Keratinocyte (primary cell): ENCODE measurements around the gene PLXNA2. TPM values are rescaled to one million over a fixed set of nuclear protein-coding genes. Genes with fewer than 3 reads are reported as not detected.

Source experiments
- DNase-seq: peaks from one replicate; pipeline ENCODE4 v3.0.0-alpha.2; 2011; ENCODE audit warnings: low read depth, missing footprints, low spot score
- FAIRE-seq: peaks from 2 replicates; lab custom pipeline; 2011; peaks lifted over from hg19 to GRCh38; lab: Jason Lieb, UNC
- H2AFZ ChIP-seq: 2 replicates; pipeline ENCODE4 v1.6.0; 2012; ENCODE audit warnings: low read length, control low read depth, inconsistent platforms; ENCODE audit not compliant: control insufficient read depth
- H3K27ac ChIP-seq: 2 replicates; pipeline ENCODE4 v1.5.1; 2011; ENCODE audit warnings: low read length; ENCODE audit not compliant: control insufficient read depth, insufficient read depth
- H3K27me3 ChIP-seq: 3 replicates; pipeline ENCODE4 v1.6.0; 2011; ENCODE audit warnings: low read length; ENCODE audit not compliant: control insufficient read depth, insufficient read depth; ENCODE audit errors: extremely low read depth
- H3K36me3 ChIP-seq, 2 experiments: 2 replicates in 1 of 2; 3 replicates in 1 of 2; pipeline ENCODE4 v1.5.1; 2011; ENCODE audit warnings: low read length in 2 of 2, mild to moderate bottlenecking in 1 of 2; ENCODE audit not compliant: control insufficient read depth in 2 of 2, insufficient read depth in 2 of 2; ENCODE audit errors: extremely low read depth in 1 of 2
- H3K4me1 ChIP-seq: 3 replicates; pipeline ENCODE4 v1.5.1; 2011; ENCODE audit warnings: low read length; ENCODE audit not compliant: control insufficient read depth, insufficient read depth; ENCODE audit errors: extremely low read depth
- H3K4me2 ChIP-seq: 3 replicates; pipeline ENCODE4 v1.6.0; 2011; ENCODE audit warnings: low read depth, low read length; ENCODE audit not compliant: control insufficient read depth, insufficient read depth; ENCODE audit errors: extremely low read depth
- H3K4me3 ChIP-seq, 3 experiments: fragments of 200-600 bp in 1 of 3; sonication (generic) in 1 of 3; 2 replicates in 2 of 3; 3 replicates in 1 of 3; pipeline ENCODE4 v1.5.1; 2011 to 2016; ENCODE audit warnings: low read length in 3 of 3, mild to moderate bottlenecking in 3 of 3, control low read depth in 2 of 3, inconsistent platforms in 1 of 3, low read depth in 1 of 3, mixed read lengths in 1 of 3, mixed run types in 1 of 3, moderate library complexity in 1 of 3; ENCODE audit not compliant: control insufficient read depth in 2 of 3, insufficient read depth in 2 of 3; ENCODE audit errors: extremely low read depth in 1 of 3
- H3K79me2 ChIP-seq: 2 replicates; pipeline ENCODE4 v1.6.0; 2012; ENCODE audit warnings: low read length; ENCODE audit not compliant: control insufficient read depth, insufficient read depth
- H3K9ac ChIP-seq: 3 replicates; pipeline ENCODE4 v1.6.0; 2011; ENCODE audit warnings: low read length; ENCODE audit not compliant: control insufficient read depth, insufficient read depth; ENCODE audit errors: extremely low read depth
- H3K9me1 ChIP-seq: 3 replicates; pipeline ENCODE4 v1.6.0; 2011; ENCODE audit warnings: low read length; ENCODE audit not compliant: control insufficient read depth, insufficient read depth; ENCODE audit errors: extremely low read depth
- H3K9me3 ChIP-seq: 2 replicates; pipeline ENCODE4 v1.5.1; 2012; ENCODE audit warnings: low read depth, low read length; ENCODE audit not compliant: control insufficient read depth
- H4K20me1 ChIP-seq: 3 replicates; pipeline ENCODE4 v1.6.0; 2011; ENCODE audit warnings: low read length; ENCODE audit not compliant: control insufficient read depth, insufficient read depth; ENCODE audit errors: extremely low read depth
- EZH2 ChIP-seq: IDR thresholded peaks from one replicate; pipeline ENCODE4 v1.6.1; 2012; ENCODE audit warnings: inconsistent platforms, mild to moderate bottlenecking, low read length, moderate library complexity
- dilution Hi-C: fragments of 300-500 bp; cut with MboI; formaldehyde crosslinking; loops from one replicate; pipeline ENCODE4 v1.7.0; 2020; ENCODE audit warnings: low sequenced_read_pairs; ENCODE audit not compliant: extremely low pct_ligation_motif_present
- polyA plus RNA-seq, 5 experiments: library from polyadenylated mRNA; depleted of rRNA in 3 of 5; stranded (reverse) in 3 of 5; stranded (forward) in 1 of 5; unstranded in 1 of 5; fragments of >200 nt; gene quantifications; 1 replicate in 1 of 5; 2 replicates in 3 of 5; 3 replicates in 1 of 5; pipeline versions ENCODE4 v1.2.1 to v1.2.3, GENCODE V29; 2011 to 2012; ENCODE audit warnings: missing spikeins in 2 of 5, low read depth in 1 of 5, low replicate concordance in 1 of 5
- TF ChIP-seq, protein P1 (sequence below), 3 experiments: IDR thresholded peaks in 1 of 3; conservative IDR thresholded peaks in 1 of 3; optimal IDR thresholded peaks in 1 of 3; 2 replicates in 2 of 3; 3 replicates in 1 of 3; pipeline versions ENCODE3 to v1.5.1; 2011; ENCODE audit warnings: low read length in 3 of 3, mild to moderate bottlenecking in 3 of 3, moderate library complexity in 2 of 3, control low read depth in 1 of 3, inconsistent platforms in 1 of 3; ENCODE audit not compliant: insufficient read depth in 2 of 3; ENCODE audit errors: extremely low read depth in 1 of 3

The PLXNA2 gene
- polyA plus RNA-seq, 1 donor (not counting 4 experiments of a cell fraction or from before 2014, with no cell fraction given): 6.7 TPM

DNA sequence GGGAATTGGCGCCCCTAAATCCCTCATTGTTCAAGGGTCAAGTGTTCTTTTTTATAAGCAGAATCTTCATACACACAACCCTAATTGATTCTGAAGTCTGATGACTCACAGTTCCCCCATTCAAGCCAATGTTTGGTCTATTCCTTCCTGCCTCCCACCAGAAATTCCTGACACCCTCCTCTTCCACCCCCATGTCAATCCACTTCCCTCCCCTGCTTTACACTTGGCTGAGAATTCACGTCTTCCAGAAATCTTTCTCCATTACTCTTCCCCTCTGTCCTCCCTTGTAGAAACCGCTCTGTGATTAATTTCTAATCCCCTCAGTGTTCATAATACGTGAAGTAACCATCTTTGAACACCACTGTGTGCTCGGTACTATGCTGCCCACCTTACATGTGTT lies 257.0 kb downstream of the PLXNA2 start:
- H3K9me1 ChIP-seq: no peaks in the 10 kb centered on the region
- DNase-seq: no peak
- no peak overlapping the region for H3K4me3 ChIP-seq
- dilution Hi-C loops: no loop called here
- no peaks in the 10 kb centered on the region for H3K36me3 ChIP-seq
- H3K9ac ChIP-seq: no peak overlapping the region
- H3K79me2 ChIP-seq: no peaks in the 10 kb centered on the region
- no peak overlapping the region for H3K4me2 ChIP-seq
- no peak overlapping the region for H3K27ac ChIP-seq
- H2AFZ ChIP-seq: no peak overlapping the region
- no peaks in the 10 kb centered on the region for H4K20me1 ChIP-seq
- H3K9me3 ChIP-seq: no peaks in the 10 kb centered on the region
- H3K4me1 ChIP-seq: no peaks in the 10 kb centered on the region
- H3K27me3 ChIP-seq: peaks cover 24% of the 10 kb centered on the region
- TF ChIP-seq EZH2: no peak
- TF ChIP-seq, protein P1, sequence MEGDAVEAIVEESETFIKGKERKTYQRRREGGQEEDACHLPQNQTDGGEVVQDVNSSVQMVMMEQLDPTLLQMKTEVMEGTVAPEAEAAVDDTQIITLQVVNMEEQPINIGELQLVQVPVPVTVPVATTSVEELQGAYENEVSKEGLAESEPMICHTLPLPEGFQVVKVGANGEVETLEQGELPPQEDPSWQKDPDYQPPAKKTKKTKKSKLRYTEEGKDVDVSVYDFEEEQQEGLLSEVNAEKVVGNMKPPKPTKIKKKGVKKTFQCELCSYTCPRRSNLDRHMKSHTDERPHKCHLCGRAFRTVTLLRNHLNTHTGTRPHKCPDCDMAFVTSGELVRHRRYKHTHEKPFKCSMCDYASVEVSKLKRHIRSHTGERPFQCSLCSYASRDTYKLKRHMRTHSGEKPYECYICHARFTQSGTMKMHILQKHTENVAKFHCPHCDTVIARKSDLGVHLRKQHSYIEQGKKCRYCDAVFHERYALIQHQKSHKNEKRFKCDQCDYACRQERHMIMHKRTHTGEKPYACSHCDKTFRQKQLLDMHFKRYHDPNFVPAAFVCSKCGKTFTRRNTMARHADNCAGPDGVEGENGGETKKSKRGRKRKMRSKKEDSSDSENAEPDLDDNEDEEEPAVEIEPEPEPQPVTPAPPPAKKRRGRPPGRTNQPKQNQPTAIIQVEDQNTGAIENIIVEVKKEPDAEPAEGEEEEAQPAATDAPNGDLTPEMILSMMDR (optimal IDR thresholded peaks at IDR 0.05 in 1 of 3, IDR thresholded peaks at IDR 0.05 in 1 of 3, conservative IDR thresholded peaks at IDR 0.05 in 1 of 3; ENCODE audit: extremely low read depth in 1 of 3, insufficient read depth in 2 of 3, low read length in 3 of 3): no peak
- FAIRE-seq: no peak

GRCh38 chr1:207985996-207986395 lies 258.2 kb downstream of the PLXNA2 start:
- no peaks in the 10 kb centered on the region for H4K20me1 ChIP-seq
- no peak for TF ChIP-seq EZH2
- TF ChIP-seq, protein P1 (optimal IDR thresholded peaks at IDR 0.05 in 1 of 3, IDR thresholded peaks at IDR 0.05 in 1 of 3, conservative IDR thresholded peaks at IDR 0.05 in 1 of 3; ENCODE audit: extremely low read depth in 1 of 3, insufficient read depth in 2 of 3, low read length in 3 of 3): no peak
- dilution Hi-C loops: no loop called here
- no peak overlapping the region for H3K4me2 ChIP-seq
- H3K9me3 ChIP-seq: no peaks in the 10 kb centered on the region
- FAIRE-seq (no peak), DNase-seq (no peak)
- no peaks in the 10 kb centered on the region for H3K79me2 ChIP-seq
- no peak overlapping the region for H3K4me3 ChIP-seq
- H3K36me3 ChIP-seq: no peaks in the 10 kb centered on the region
- H3K4me1 ChIP-seq: no peaks in the 10 kb centered on the region
- no peaks in the 10 kb centered on the region for H3K9me1 ChIP-seq
- H3K9ac ChIP-seq: no peak overlapping the region
- H2AFZ ChIP-seq: no peak overlapping the region
- H3K27me3 ChIP-seq: peaks cover 25% of the 10 kb centered on the region
- no peak overlapping the region for H3K27ac ChIP-seq
